HepG2 (cell line): ENCODE data around the gene CDK9. TPM values are rescaled to one million over a fixed set of nuclear protein-coding genes. Genes with fewer than 3 reads are reported as not detected.

Source experiments
- ATAC-seq: fragments of 200-7000 bp; cut with Tn5 transposase; 3 replicates; pipeline ENCODE4 v1.9.1; 2020; ENCODE audit warnings: mild to moderate bottlenecking, moderate library complexity
- BruUV-seq: library from RNA; stranded (reverse); fragments of 400-500 nt; replicated peaks from 2 replicates; lab custom pipeline; 2021; lab: Mats Ljungman, UMichigan
- CTCF ChIA-PET: fragments of 300-600 bp; formaldehyde crosslinking; extraction: SDS; loops from one replicate; lab custom pipeline; 2021; ENCODE audit warnings: low total read pairs, inconsistent platforms, low intra/inter-chr PET ratio; lab: Yijun Ruan, JAX
- POLR2A ChIA-PET: fragments of 350-600 bp; sonication (Branson Sonifier 250); formaldehyde crosslinking; loops from one replicate; lab custom pipeline; 2020; ENCODE audit warnings: antibody characterized with exemption, inconsistent platforms; lab: Yijun Ruan, JAX
- DNase-seq: peaks from one replicate; pipeline ENCODE4 v3.0.0-alpha.2; 2015; ENCODE audit warnings: low spot score
- FAIRE-seq: peaks from 3 replicates; lab custom pipeline; 2011; peaks lifted over from hg19 to GRCh38; lab: Jason Lieb, UNC
- H2AFZ ChIP-seq: one replicate; pipeline ENCODE4 v1.6.1; 2011; ENCODE audit warnings: low read length, inconsistent platforms
- H3K27ac ChIP-seq: fragments of 300-600 bp; 3 replicates; pipeline ENCODE4 v1.8.0; 2011; ENCODE audit warnings: mixed run types, mild to moderate bottlenecking, mixed read lengths, low read length, inconsistent platforms; ENCODE audit not compliant: insufficient read depth; ENCODE audit errors: extremely low read length
- H3K27me3 ChIP-seq, 2 experiments: fragments of 200-600 bp in 1 of 2; 2 replicates in 1 of 2; 3 replicates in 1 of 2; pipeline versions ENCODE4 v1.6.0 to v1.8.0; 2011; ENCODE audit warnings: low read length in 2 of 2, mild to moderate bottlenecking in 2 of 2, moderate library complexity in 2 of 2, inconsistent platforms in 1 of 2; ENCODE audit not compliant: insufficient read depth in 2 of 2, control insufficient read depth in 1 of 2
- H3K36me3 ChIP-seq, 2 experiments: fragments of 200-600 bp in 1 of 2; replicated peaks in 1 of 2; 2 replicates in 1 of 2; 3 replicates in 1 of 2; pipeline versions ENCODE4 v1.5.1 to v1.8.0; 2011; ENCODE audit warnings: low read length in 2 of 2, inconsistent platforms in 1 of 2; ENCODE audit not compliant: insufficient read depth in 2 of 2, control insufficient read depth in 1 of 2
- H3K4me1 ChIP-seq: 2 replicates; pipeline ENCODE4 v1.5.1; 2012; ENCODE audit warnings: low read length, inconsistent platforms; ENCODE audit not compliant: insufficient read depth
- H3K4me2 ChIP-seq: 2 replicates; pipeline ENCODE4 v1.6.0; 2011; ENCODE audit warnings: low read depth, low read length, inconsistent platforms
- H3K4me3 ChIP-seq, 3 experiments: fragments of 200-600 bp in 1 of 3; sonication (generic), shearing (Covaris generic) in 1 of 3; replicated peaks in 1 of 3; 2 replicates each; pipeline ENCODE4 v1.5.1; 2011 to 2016; ENCODE audit warnings: low read length in 3 of 3, inconsistent platforms in 2 of 3, low read depth in 2 of 3, mild to moderate bottlenecking in 2 of 3, control low read depth in 1 of 3, mixed read lengths in 1 of 3; ENCODE audit not compliant: insufficient read depth in 1 of 3
- H3K79me2 ChIP-seq: one replicate; pipeline ENCODE4 v1.6.1; 2011; ENCODE audit warnings: low read length, inconsistent platforms; ENCODE audit not compliant: insufficient read depth
- H3K9ac ChIP-seq: 2 replicates; pipeline ENCODE4 v1.6.0; 2011; ENCODE audit warnings: mild to moderate bottlenecking, low read depth, low read length, inconsistent platforms; ENCODE audit not compliant: insufficient read depth
- H3K9me3 ChIP-seq: 2 replicates; pipeline ENCODE4 v1.5.1; 2012; ENCODE audit warnings: mild to moderate bottlenecking, low read length
- H4K20me1 ChIP-seq: 2 replicates; pipeline ENCODE4 v1.6.0; 2011; ENCODE audit warnings: inconsistent platforms, mild to moderate bottlenecking, low read length, moderate library complexity; ENCODE audit not compliant: insufficient read depth
- CHD2 ChIP-seq: IDR thresholded peaks from 2 replicates; pipeline ENCODE4 v1.6.1; 2011; ENCODE audit warnings: low read depth, low read length, improper control_type of control experiment
- E2F5 ChIP-seq: sonication (generic); formaldehyde crosslinking; conservative IDR thresholded peaks from 2 replicates; pipeline ENCODE4 v1.4.0; 2020; ENCODE audit warnings: missing genetic modification reagents
- MNT ChIP-seq: fragments of 450-650 bp; IDR thresholded peaks from 2 replicates; pipeline ENCODE4 v1.6.1; 2016
- RBFOX2 ChIP-seq: fragments of 200-400 bp; formaldehyde crosslinking; IDR thresholded peaks from 2 replicates; pipeline ENCODE4 v1.6.1; 2017; ENCODE audit warnings: low read depth, mild to moderate bottlenecking, low read length
- RFXAP ChIP-seq: sonication (generic); formaldehyde crosslinking; IDR thresholded peaks from 2 replicates; pipeline ENCODE4 v1.4.0; 2020; ENCODE audit warnings: missing genetic modification reagents, borderline replicate concordance
- ZBTB33 ChIP-seq: sonication (generic); formaldehyde crosslinking; IDR thresholded peaks from 2 replicates; pipeline ENCODE4 v1.4.0; 2020; ENCODE audit warnings: missing genetic modification reagents
- ZNF230 ChIP-seq: sonication (generic); formaldehyde crosslinking; IDR thresholded peaks from 2 replicates; pipeline ENCODE4 v1.4.0; 2020; ENCODE audit warnings: mild to moderate bottlenecking, missing genetic modification reagents
- ZNF713 ChIP-seq: sonication (generic); formaldehyde crosslinking; IDR thresholded peaks from 2 replicates; pipeline ENCODE4 v1.4.0; 2020; ENCODE audit warnings: mild to moderate bottlenecking, missing genetic modification reagents
- ZNF788 ChIP-seq: sonication (generic); formaldehyde crosslinking; IDR thresholded peaks from 2 replicates; pipeline ENCODE4 v1.5.0; 2020; ENCODE audit warnings: mild to moderate bottlenecking, missing genetic modification reagents, borderline replicate concordance
- WGBS: methylation state at CpG from one replicate; pipeline ENCODE4 v1.1.6; 2017; ENCODE audit warnings: low lambda C conversion rate; 5-methylcytosine and 5-hydroxymethylcytosine counted together
- in situ Hi-C: cut with HindIII; loops from 2 replicates; pipeline ENCODE4 v1.10.0; 2017; ENCODE audit warnings: low pct_unique_long_range_greater_than_20kb; ENCODE audit not compliant: extremely low pct_ligation_motif_present
- intact Hi-C: fragments of 100-400 bp; cut with micrococcal nuclease; formaldehyde crosslinking; loops from one replicate; pipeline ENCODE4 v1.10.0; 2022; ENCODE audit not compliant: unreplicated experiment
- polyA plus RNA-seq, 8 experiments: library from polyadenylated mRNA; depleted of rRNA in 3 of 8; stranded (reverse) in 7 of 8; unstranded in 1 of 8; fragments of >200 nt; fragmentation: Illumina TruSeq in 4 of 8; extraction: Trizol in 4 of 8; gene quantifications; 2 replicates each; pipeline versions ENCODE4 v1.2.1 to v1.2.3, GENCODE V29; 2011 to 2016; ENCODE audit warnings: low read depth in 4 of 8, missing spikeins in 1 of 8, mixed read lengths in 1 of 8; ENCODE audit not compliant: insufficient read depth in 1 of 8
- total RNA-seq, 5 experiments: library from RNA; depleted of rRNA; stranded (reverse); fragments of >200 nt; fragmentation: Illumina TruSeq; extraction: Trizol; gene quantifications; 2 replicates each; pipeline ENCODE4 v1.2.3, GENCODE V29; 2016; ENCODE audit warnings: low read depth in 1 of 5

The CDK9 gene
- total and polyA plus RNA-seq, 2 of the 13 experiments (the other 11 are each of a cell fraction or from before 2014, with no cell fraction given), result 16.8 to 21.5 TPM

- TF ChIP-seq E2F5 (CRISPR knock-in tag) (no peak), CHD2 (no peak)
- TF ChIP-seq, all 625 proteins: peak for 3
These were observed 3.3 kb downstream of the CDK9 start (continued) for GRCh38 chr9:127789179-127789578.

GRCh38 chr9:127790094-127790855, 4.4 kb downstream of the CDK9 start:
- no peak for TF ChIP-seq RFXAP (CRISPR knock-in tag)
- no peak for TF ChIP-seq ZNF713 (CRISPR knock-in tag)
- TF ChIP-seq RBFOX2, result 0 out of 2 replicates have a peak, but pooled peaks have one; percentile 35
- no peak for TF ChIP-seq ZNF230 (CRISPR knock-in tag)
- TF ChIP-seq MNT, result no peak
- no peak for TF ChIP-seq ZNF788 (CRISPR knock-in tag)
- no peak for TF ChIP-seq ZBTB33
- Histone ChIP-seq H4K20me1 (peaks cover 25% of the 10 kb centered on the region), H3K9me3 (no peaks in the 10 kb centered on the region), H3K36me3 (peaks cover 24 to 41% of the 10 kb centered on the region in 2 experiments), H3K4me1 (peaks cover 31% of the 10 kb centered on the region), H2AFZ (no peak overlapping the region), H3K9ac (no peak overlapping the region), H3K27ac (no peak overlapping the region), H3K4me2 (no peak overlapping the region), H3K4me3 (no peak overlapping the region), H3K79me2 (peaks cover 19% of the 10 kb centered on the region), H3K27me3 (no peaks in the 10 kb centered on the region)
- in situ Hi-C loops, result no loop called here
- DNase-seq (no peak), FAIRE-seq (no peak), ATAC-seq (no peak)
- intact Hi-C loops, result no loop called here
- ChIA-PET POLR2A (no interaction called here), CTCF (interaction anchor here (0.6 kb wide), 1 partner anchor 112 kb away, joined by 3 read pairs; no protein-coding TSS in a partner anchor)
- TSS peak; percentile 2 for BruUV-seq
- WGBS, result 98% methylated on average over 9 of the region's 9 CpGs
